SH-SY5Y (cell line): ENCODE measurements around the gene KRTAP22-2.

Experiments
- GATA2 ChIP-seq: IDR thresholded peaks from 2 replicates; pipeline ENCODE4 v1.6.1; 2011; ENCODE audit warnings: mild to moderate bottlenecking, low read depth, low read length
- GATA3 ChIP-seq: IDR thresholded peaks from 2 replicates; pipeline ENCODE4 v1.6.1; 2011; ENCODE audit warnings: low read depth, mild to moderate bottlenecking, low read length, moderate library complexity

Gene KRTAP22-2

GRCh38 chr21:30598802-30599201, 8.6 kb upstream of the KRTAP22-2 start, which contains the start of gene KRTAP6-2:
KRTAP6-2 (minus strand) TSS chr21:30598902; CDS start chr21:30598874, 28 bp downstream.
- TF ChIP-seq GATA3 (no peak), GATA2 (no peak)

- TF ChIP-seq GATA2: no peak
- TF ChIP-seq GATA3: no peak
These were observed 1.9 kb upstream of the KRTAP22-2 start, which contains the start of gene KRTAP6-3 for GRCh38 chr21:30592140-30592539. KRTAP6-3 (plus strand) TSS chr21:30592440; CDS start chr21:30592446, 6 bp downstream.

GRCh38 chr21:30582870-30583269, 7.3 kb downstream of the KRTAP22-2 start:
- TF ChIP-seq GATA3 (no peak), GATA2 (no peak)

- TF ChIP-seq GATA3 (no peak), GATA2 (no peak)
These were observed 10.1 kb downstream of the KRTAP22-2 start for GRCh38 chr21:30580132-30580531.

GRCh38 chr21:30579346-30579745, 10.9 kb downstream of the KRTAP22-2 start:
- TF ChIP-seq GATA3: no peak
- TF ChIP-seq GATA2: no peak

- TF ChIP-seq GATA2 (no peak), GATA3 (no peak)
These were observed 12.4 kb downstream of the KRTAP22-2 start for GRCh38 chr21:30577766-30578165.

GRCh38 chr21:30567617-30568016, 22.6 kb downstream of the KRTAP22-2 start:
- TF ChIP-seq GATA2: no peak
- TF ChIP-seq GATA3: no peak

GRCh38 chr21:30563630-30564029, 26.6 kb downstream of the KRTAP22-2 start:
- TF ChIP-seq GATA2: no peak
- no peak for TF ChIP-seq GATA3

GRCh38 chr21:30563072-30563471, 27.1 kb downstream of the KRTAP22-2 start:
- TF ChIP-seq GATA3 (no peak), GATA2 (no peak)

GRCh38 chr21:30561957-30562356, 28.2 kb downstream of the KRTAP22-2 start:
- no peak for TF ChIP-seq GATA3
- TF ChIP-seq GATA2: no peak

- TF ChIP-seq GATA2: no peak
- no peak for TF ChIP-seq GATA3
These were observed 28.8 kb downstream of the KRTAP22-2 start, which contains the start of gene KRTAP19-7 for GRCh38 chr21:30561264-30561895. KRTAP19-7 (minus strand) TSS chr21:30561314; CDS start chr21:30561289, 25 bp downstream.

- no peak for TF ChIP-seq GATA3
- no peak for TF ChIP-seq GATA2
These were observed 35.1 kb downstream of the KRTAP22-2 start for GRCh38 chr21:30555095-30555494.

- TF ChIP-seq GATA3 (no peak), GATA2 (no peak)
These were observed 37.4 kb downstream of the KRTAP22-2 start for GRCh38 chr21:30552782-30553181.

GRCh38 chr21:30541764-30542163, 48.4 kb downstream of the KRTAP22-2 start, which contains the start of gene KRTAP19-6:
KRTAP19-6 (minus strand) TSS chr21:30541864; CDS start chr21:30541833, 31 bp downstream.
- no peak for TF ChIP-seq GATA3
- no peak for TF ChIP-seq GATA2
